ENCODE results near the gene MYH4. TPM values are rescaled to one million over a fixed set of nuclear protein-coding genes. Genes with fewer than 3 reads are reported as not detected.

Gene MYH4
- total and polyA plus RNA-seq, 2 donors (not counting 3 experiments of a cell fraction or from before 2014, with no cell fraction given) = not detected

DNA sequence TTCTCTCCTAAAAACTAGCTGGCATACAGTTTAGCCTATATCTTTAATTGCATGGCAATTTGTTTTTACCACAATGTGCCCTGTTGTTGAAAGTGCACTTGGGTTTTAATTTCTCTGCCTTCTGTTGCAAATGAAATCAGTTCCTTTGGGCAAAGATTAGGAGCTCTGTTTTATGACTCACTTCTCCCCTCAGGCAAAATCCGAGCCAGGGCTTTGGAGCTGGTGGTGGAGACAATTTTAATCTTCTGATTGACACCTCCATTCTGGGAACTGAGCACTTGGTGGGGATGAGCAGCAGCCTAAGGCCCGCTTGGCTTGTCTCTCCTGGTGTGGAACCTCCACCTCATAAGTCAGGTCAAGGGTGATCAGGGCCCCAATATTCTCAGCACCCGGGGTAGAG lies 34.3 kb downstream of the MYH4 start:
- Histone ChIP-seq H3K27me3 (ENCODE audit: control insufficient read depth in 2 of 2, insufficient read depth in 2 of 2, low read length in 2 of 2) (no peaks in the 10 kb centered on the region), H3K4me1 (ENCODE audit: control insufficient read depth, extremely low read depth, insufficient read depth, low read length) (no peaks in the 10 kb centered on the region), H3K79me2 (ENCODE audit: control insufficient read depth, insufficient read depth, low read length) (no peaks in the 10 kb centered on the region), H3K4me3 (replicated peaks in 1 of 3; ENCODE audit: insufficient read depth in 1 of 3, low read depth in 1 of 3, low read length in 3 of 3) (no peak overlapping the region), H3K36me3 (ENCODE audit: control insufficient read depth in 2 of 2, extremely low read depth in 1 of 2, insufficient read depth in 2 of 2, low read length in 2 of 2) (no peaks in the 10 kb centered on the region), H3K27ac (ENCODE audit: insufficient read depth, low read depth, low read length) (no peak overlapping the region), H3K9ac (replicated peaks; ENCODE audit: extremely low read depth, insufficient read depth, low read length) (no peak overlapping the region), H4K20me1 (replicated peaks; ENCODE audit: control insufficient read depth, extremely low read depth, insufficient read depth, low read length) (no peaks in the 10 kb centered on the region), H2AFZ (ENCODE audit: low read depth, low read length) (no peak overlapping the region), H3K9me1 (replicated peaks; ENCODE audit: control insufficient read depth, extremely low read depth, insufficient read depth, low read length) (no peaks in the 10 kb centered on the region), H3K4me2 (ENCODE audit: insufficient read depth, low read length) (no peak overlapping the region), H3K9me3 (replicated peaks; ENCODE audit: control insufficient read depth, insufficient read depth, low read length) (no peaks in the 10 kb centered on the region)
- ChIA-PET POLR2A (no interaction called here), CTCF (interaction anchor here (1.1 kb wide), 1 partner anchor 34 kb away, joined by 3 read pairs; no protein-coding TSS in a partner anchor)
- no peak for DNase-seq (ENCODE audit: low read depth, low spot score)
- intact Hi-C loops (cut with micrococcal nuclease) = no loop called here
- dilution Hi-C loops (cut with MboI; ENCODE audit: extremely low pct_ligation_motif_present, low sequenced_read_pairs) = no loop called here
- no peak for FAIRE-seq
- no TSS peak for BruUV-seq (replicated peaks)
- TF ChIP-seq JUN (IDR thresholded peaks at IDR 0.05; ENCODE audit: borderline replicate concordance, insufficient read depth, insufficient read length, low read depth) = no peak
- no peak for TF ChIP-seq MAX (IDR thresholded peaks at IDR 0.05; ENCODE audit: insufficient read depth, insufficient read length)
- no peak for TF ChIP-seq POLR2AphosphoS5 (IDR thresholded peaks at IDR 0.05; ENCODE audit: insufficient read depth, low read depth, low read length)
- no peak for TF ChIP-seq POLR2A (IDR thresholded peaks at IDR 0.05; ENCODE audit: low read depth, low read length)
- TF ChIP-seq FOS (IDR thresholded peaks at IDR 0.05; ENCODE audit: borderline replicate concordance, insufficient read depth, low read length) = no peak
- no peak for TF ChIP-seq EZH2 (IDR thresholded peaks at IDR 0.05; ENCODE audit: borderline replicate concordance, low read depth, low read length, severe bottlenecking)
- no peak for TF ChIP-seq CTCF (IDR thresholded peaks at IDR 0.05; ENCODE audit: extremely low read depth in 1 of 2, insufficient read depth in 1 of 2, low read depth in 1 of 2, low read length in 2 of 2)
